ENCODE data around the gene VAV2. TPM values are rescaled to one million over a fixed set of nuclear protein-coding genes. Genes with fewer than 3 reads are reported as not detected.

Gene VAV2
- total and polyA plus RNA-seq, 9 of the 15 experiments (the other 6 are each of a cell fraction or from before 2014, with no cell fraction given): 0.01 to 2.7 (median 1.0) TPM; not detected in 1

GRCh38 chr9:133842174-133842573 is 149.9 kb downstream of the VAV2 start:
- H3K36me3 ChIP-seq (ENCODE audit: control insufficient read depth, insufficient read depth, low read length): no peaks in the 10 kb centered on the region
- ATAC-seq (peak; percentile 40; the same call in 2 of the 3 replicates), DNase-seq (ENCODE audit: extremely low read depth in 1 of 4, low spot score in 3 of 4) (no peak), FAIRE-seq (no peak)
- no peak overlapping the region for H2AFZ ChIP-seq (ENCODE audit: low read depth, low read length)
- H4K20me1 ChIP-seq (replicated peaks; ENCODE audit: control insufficient read depth, insufficient read depth, low read length): peaks cover 27% of the 10 kb centered on the region
- H3K4me3 ChIP-seq: no peak overlapping the region
- H3K9ac ChIP-seq (ENCODE audit: insufficient read depth in 1 of 2, low read depth in 2 of 2, low read length in 2 of 2): no peak overlapping the region
- H3K4me1 ChIP-seq (replicated peaks in 1 of 2; ENCODE audit: control insufficient read depth in 2 of 2, insufficient read depth in 2 of 2, low read length in 2 of 2): peaks cover 0 to 6% of the 10 kb centered on the region in 2 experiments; a peak in 2 of 5 replicates
- in situ Hi-C loops (cut with MboI): no loop called here
- no peaks in the 10 kb centered on the region for H3K9me1 ChIP-seq (ENCODE audit: control insufficient read depth, insufficient read depth, low read length)
- H3K79me2 ChIP-seq (ENCODE audit: control insufficient read depth, insufficient read depth, low read length): no peaks in the 10 kb centered on the region
- intact Hi-C loops (cut with micrococcal nuclease): no loop called here
- ChIA-PET CTCF (ENCODE audit: low intra/inter-chr PET ratio) (no interaction called here), POLR2A (no interaction called here)
- 6% methylated on average over 17 of the region's 17 CpGs for WGBS (ENCODE audit: insufficient coverage, low coverage, missing lambda C conversion rate)
- BruUV-seq (replicated peaks): no TSS peak
- no peak overlapping the region for H3K27ac ChIP-seq (ENCODE audit: extremely low read depth, low read depth, low read length)
- H3K4me2 ChIP-seq (ENCODE audit: insufficient read depth, low read length): no peak overlapping the region
- no peaks in the 10 kb centered on the region for H3K9me3 ChIP-seq (replicated peaks; ENCODE audit: control insufficient read depth, insufficient read depth, low read depth, low read length)
- H3K27me3 ChIP-seq (ENCODE audit: control insufficient read depth in 2 of 2, insufficient read depth in 2 of 2, low read length in 2 of 2): peaks cover 7 to 68% of the 10 kb centered on the region in 2 experiments
- no peak for TF ChIP-seq E2F8 (IDR thresholded peaks at IDR 0.05; ENCODE audit: low read depth, partially characterized antibody)
- TF ChIP-seq MAFG (tag; conservative IDR thresholded peaks at IDR 0.05): no peak
- no peak for TF ChIP-seq PYGO2 (tag; IDR thresholded peaks at IDR 0.05)
- TF ChIP-seq USF2 (CRISPR knock-in tag; IDR thresholded peaks at IDR 0.05): peak; percentile 67
- TF ChIP-seq EGR1 (conservative IDR thresholded peaks at IDR 0.05): no peak
- no peak for TF ChIP-seq ELK3 (CRISPR knock-in tag; IDR thresholded peaks at IDR 0.05)
- TF ChIP-seq USF1 (CRISPR knock-in tag; IDR thresholded peaks at IDR 0.05): peak; percentile 73
- no peak for TF ChIP-seq RBBP5 (IDR thresholded peaks at IDR 0.05; ENCODE audit: borderline replicate concordance, insufficient read depth, low read length, poor library complexity, severe bottlenecking)
- no peak for TF ChIP-seq FIP1L1 (IDR thresholded peaks at IDR 0.05; ENCODE audit: low read depth, low read length, poor library complexity, severe bottlenecking)
- TF ChIP-seq DACH1 (IDR thresholded peaks at IDR 0.05; ENCODE audit: partially characterized antibody): no peak
- no peak for TF ChIP-seq TRIM28 (IDR thresholded peaks at IDR 0.05)
- TF ChIP-seq SRSF7 (optimal IDR thresholded peaks at IDR 0.05; ENCODE audit: low read depth, low read length): no peak
- TF ChIP-seq MCM7 (IDR thresholded peaks at IDR 0.05): no peak
- TF ChIP-seq ZNF263 (CRISPR knock-in tag; IDR thresholded peaks at IDR 0.05; ENCODE audit: borderline replicate concordance): peak; percentile 86; the same call in 1 of the 2 replicates
- TF ChIP-seq BHLHE40 (IDR thresholded peaks at IDR 0.05; ENCODE audit: low read length): no peak
- TF ChIP-seq ZNF586 (CRISPR knock-in tag; conservative IDR thresholded peaks at IDR 0.05): no peak
- no peak for TF ChIP-seq ZFP1 (CRISPR knock-in tag; IDR thresholded peaks at IDR 0.05)
- TF ChIP-seq PCBP2 (IDR thresholded peaks at IDR 0.05; ENCODE audit: low read depth, low read length, poor library complexity, severe bottlenecking): no peak
- no peak for TF ChIP-seq ZKSCAN8 (CRISPR knock-in tag; IDR thresholded peaks at IDR 0.05)
- no peak for TF ChIP-seq PHF20 (IDR thresholded peaks at IDR 0.05; ENCODE audit: partially characterized antibody)

All from K562 (cell line).